CD4-positive, CD25-positive, alpha-beta regulatory T cell (primary cell): ENCODE results near the gene AUTS2. TPM values are rescaled to one million over a fixed set of nuclear protein-coding genes. Genes with fewer than 3 reads are reported as not detected.
A peak's percentile ranks its signal among the peaks of the same experiment; 100 is the strongest.

Experiments
- ATAC-seq, 2 donors: fragments of 150-1000 bp; cut with Tn5 transposase; one replicate each; pipeline ENCODE4 v1.10.0; 2021; ENCODE audit warnings: low read depth in 2 of 2, moderate number of reproducible peaks in 2 of 2, moderate library complexity in 1 of 2
- DNase-seq, 3 donors: peaks; one replicate each; pipeline versions ENCODE4 v3.0.0 to v3.0.0-alpha.2; 2012 to 2022; ENCODE audit warnings: mixed read lengths in 1 of 3
- H3K27ac ChIP-seq: one replicate; pipeline ENCODE4 v1.7.0; 2013; ENCODE audit warnings: mild to moderate bottlenecking, low read length; ENCODE audit not compliant: insufficient read depth, poor library complexity, severe bottlenecking
- H3K27me3 ChIP-seq: one replicate; pipeline ENCODE4 v1.7.0; 2013; ENCODE audit warnings: low read length; ENCODE audit not compliant: control insufficient read depth, insufficient read depth
- H3K36me3 ChIP-seq: one replicate; pipeline ENCODE4 v1.7.0; 2013; ENCODE audit warnings: mild to moderate bottlenecking, low read length, moderate library complexity; ENCODE audit not compliant: control insufficient read depth, insufficient read depth
- H3K4me1 ChIP-seq: 2 replicates; pipeline ENCODE4 v1.7.0; 2013; ENCODE audit warnings: mild to moderate bottlenecking, low read length; ENCODE audit not compliant: insufficient read depth, control insufficient read depth, poor library complexity, severe bottlenecking
- H3K4me3 ChIP-seq: one replicate; pipeline ENCODE4 v1.7.0; 2013; ENCODE audit warnings: low read depth, mild to moderate bottlenecking, low read length, moderate library complexity
- H3K9me3 ChIP-seq, 2 experiments: 1 replicate in 1 of 2; 2 replicates in 1 of 2; pipeline ENCODE4 v1.7.0; 2013; ENCODE audit warnings: low read length in 2 of 2, mild to moderate bottlenecking in 1 of 2, moderate library complexity in 1 of 2; ENCODE audit not compliant: control insufficient read depth in 2 of 2
- H3K27ac Mint-ChIP-seq, 3 donors: one replicate each; pipeline ENCODE4 v1.8.0; 2020 to 2022; ENCODE audit warnings: mild to moderate bottlenecking in 3 of 3, mixed read lengths in 3 of 3, moderate library complexity in 2 of 3
- H3K27me3 Mint-ChIP-seq: one replicate; pipeline ENCODE4 v1.8.0; 2022; ENCODE audit warnings: mild to moderate bottlenecking, mixed read lengths
- H3K36me3 Mint-ChIP-seq: one replicate; pipeline ENCODE4 v1.8.0; 2020; ENCODE audit warnings: mixed read lengths
- H3K4me1 Mint-ChIP-seq, 4 donors: one replicate each; pipeline ENCODE4 v1.8.0; 2020 to 2022; ENCODE audit warnings: mixed read lengths in 4 of 4, mild to moderate bottlenecking in 1 of 4
- H3K4me3 Mint-ChIP-seq, 4 donors: one replicate each; pipeline ENCODE4 v1.8.0; 2020 to 2022; ENCODE audit warnings: mild to moderate bottlenecking in 4 of 4, mixed read lengths in 4 of 4, moderate library complexity in 3 of 4
- H3K9me3 Mint-ChIP-seq, 7 donors: one replicate each; pipeline ENCODE4 v1.8.0; 2020 to 2022; ENCODE audit warnings: mixed read lengths in 7 of 7, mild to moderate bottlenecking in 3 of 7, moderate library complexity in 2 of 7
- polyA plus RNA-seq, 4 donors: library from polyadenylated mRNA; unstranded; fragments of 300-500 nt; fragmentation: Illumina TruSeq; gene quantifications; one replicate each; pipeline ENCODE4 v1.2.3, GENCODE V29; 2021
- total RNA-seq: library from RNA; stranded (reverse); gene quantifications from one replicate; pipeline ENCODE4 v1.2.3, GENCODE V29; 2022

AUTS2 gene
- total and polyA plus RNA-seq, 5 donors from 2014 or later = 0.47 to 32.4 (median 0.74) TPM

DNA sequence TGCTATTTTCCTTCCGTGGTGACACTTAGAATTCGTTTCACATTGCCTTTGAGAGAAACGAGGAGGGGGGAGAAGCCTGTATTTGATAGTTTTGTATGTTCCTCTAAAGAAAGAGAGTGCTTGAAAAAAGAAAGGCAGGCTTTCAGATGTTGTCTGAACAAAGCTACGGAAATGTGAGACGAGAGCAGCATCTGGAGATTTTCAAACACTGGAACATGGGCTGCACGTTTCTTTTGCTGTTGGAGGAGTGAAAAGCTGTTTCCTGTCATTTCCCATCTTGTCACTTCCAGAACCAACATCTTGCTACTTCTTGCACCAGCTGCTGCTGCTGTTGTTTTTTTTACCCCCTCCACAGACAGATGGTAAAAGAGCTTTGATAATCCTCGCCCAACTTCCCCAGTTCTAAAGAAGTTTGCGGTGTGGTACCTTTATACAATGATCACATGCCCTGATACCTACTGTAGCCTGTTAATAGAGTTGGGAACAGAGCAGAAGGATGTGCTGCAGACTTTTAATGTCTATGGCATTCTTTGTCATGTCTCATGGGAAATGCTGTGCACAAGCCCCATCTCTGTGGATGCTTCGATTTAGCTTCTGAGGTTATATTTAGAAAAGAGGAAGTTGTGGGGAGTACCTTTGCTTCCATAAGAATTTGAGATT lies 408.1 kb downstream of the AUTS2 start:
- H3K4me1 Mint-ChIP-seq = peaks cover 0 to 9% (median 4%) of the 10 kb centered on the region in 4 donors
- H3K36me3 Mint-ChIP-seq = no peaks in the 10 kb centered on the region
- no peak overlapping the region for H3K4me3 ChIP-seq
- peaks cover 6% of the 10 kb centered on the region for H3K4me1 ChIP-seq
- H3K27ac Mint-ChIP-seq = no peak overlapping the region
- DNase-seq (no peak), ATAC-seq (no peak)
- peak overlapping the region in 1 of 4 donors; percentile 25 for H3K4me3 Mint-ChIP-seq
- H3K9me3 Mint-ChIP-seq = peaks cover 0 to 3% (median 0%) of the 10 kb centered on the region in 7 donors
- H3K9me3 ChIP-seq = no peaks in the 10 kb centered on the region
- no peak overlapping the region for H3K27ac ChIP-seq
- no peaks in the 10 kb centered on the region for H3K36me3 ChIP-seq
- no peaks in the 10 kb centered on the region for H3K27me3 ChIP-seq
- H3K27me3 Mint-ChIP-seq = peaks cover 4% of the 10 kb centered on the region

DNA sequence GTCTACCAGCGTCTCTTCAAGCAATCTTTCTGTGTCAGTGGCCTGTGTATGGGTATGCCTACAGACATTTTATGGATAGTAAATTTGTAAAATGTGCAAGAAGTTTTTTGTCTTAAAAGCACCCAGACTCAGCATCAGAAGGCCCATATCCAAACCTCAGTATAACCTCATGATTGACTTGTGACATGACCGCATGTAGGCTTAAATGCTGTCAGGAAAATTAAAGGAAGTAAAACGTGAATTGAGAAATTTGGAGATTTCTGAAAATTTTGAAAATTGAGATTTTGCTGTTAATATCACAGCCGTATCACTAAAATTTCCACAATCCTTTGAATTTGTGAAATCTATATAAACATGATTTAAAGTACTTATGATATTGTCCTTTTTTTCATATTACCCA lies 410.2 kb downstream of the AUTS2 start:
- Mint-ChIP-seq H3K27me3 (peaks cover 9% of the 10 kb centered on the region), H3K9me3 (peaks cover 0 to 3% (median 0%) of the 10 kb centered on the region in 7 donors), H3K4me1 (peaks cover 0 to 9% (median 4%) of the 10 kb centered on the region in 4 donors), H3K27ac (no peak overlapping the region), H3K36me3 (no peaks in the 10 kb centered on the region), H3K4me3 (no peak overlapping the region)
- H3K27ac ChIP-seq = no peak overlapping the region
- no peaks in the 10 kb centered on the region for H3K36me3 ChIP-seq
- H3K9me3 ChIP-seq = no peaks in the 10 kb centered on the region
- H3K4me1 ChIP-seq = peaks cover 6% of the 10 kb centered on the region
- no peak overlapping the region for H3K4me3 ChIP-seq
- H3K27me3 ChIP-seq = no peaks in the 10 kb centered on the region
- DNase-seq (no peak), ATAC-seq (no peak)

DNA sequence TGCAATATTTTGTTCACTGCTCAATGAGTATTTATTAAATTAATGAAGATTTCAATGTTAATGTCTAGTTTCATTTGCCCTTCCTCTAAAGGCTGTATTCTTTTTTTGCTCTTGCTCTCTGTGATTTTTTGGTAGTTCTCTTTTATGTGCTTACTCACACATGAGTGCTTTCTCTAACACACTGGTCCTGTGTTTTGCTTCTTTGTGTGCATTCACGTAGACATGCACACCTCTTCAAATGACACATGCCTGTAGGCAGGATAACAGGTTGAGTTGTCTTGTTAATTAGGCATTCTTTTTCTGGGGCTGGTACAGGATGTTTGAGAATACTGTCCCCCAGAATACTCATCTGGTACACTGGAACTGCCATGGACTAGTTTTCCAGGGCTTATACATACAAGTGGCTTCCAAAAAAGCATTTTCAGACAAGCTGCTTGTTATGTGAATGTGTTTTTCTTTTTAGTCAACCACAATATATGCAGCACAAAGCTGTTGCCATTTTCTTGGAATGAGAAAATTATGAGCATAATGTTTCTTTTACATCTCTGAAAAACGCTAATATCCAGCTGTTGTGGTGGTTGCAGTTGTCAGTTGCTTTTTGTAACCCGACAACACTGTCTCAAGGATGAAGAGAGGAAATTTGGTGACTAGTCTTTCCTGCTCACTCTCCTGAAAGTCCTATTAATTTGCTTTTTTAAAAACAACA lies 416.4 kb downstream of the AUTS2 start:
- Mint-ChIP-seq H3K4me1 (no peaks in the 10 kb centered on the region), H3K9me3 (peaks cover 0 to 3% (median 0%) of the 10 kb centered on the region in 7 donors), H3K36me3 (no peaks in the 10 kb centered on the region), H3K27me3 (peaks cover 11% of the 10 kb centered on the region), H3K4me3 (no peak overlapping the region), H3K27ac (no peak overlapping the region)
- Histone ChIP-seq H3K27ac (no peak overlapping the region), H3K9me3 (no peaks in the 10 kb centered on the region), H3K27me3 (no peaks in the 10 kb centered on the region), H3K4me3 (no peak overlapping the region), H3K36me3 (no peaks in the 10 kb centered on the region), H3K4me1 (no peaks in the 10 kb centered on the region)
- no peak for DNase-seq
- ATAC-seq = no peak

DNA sequence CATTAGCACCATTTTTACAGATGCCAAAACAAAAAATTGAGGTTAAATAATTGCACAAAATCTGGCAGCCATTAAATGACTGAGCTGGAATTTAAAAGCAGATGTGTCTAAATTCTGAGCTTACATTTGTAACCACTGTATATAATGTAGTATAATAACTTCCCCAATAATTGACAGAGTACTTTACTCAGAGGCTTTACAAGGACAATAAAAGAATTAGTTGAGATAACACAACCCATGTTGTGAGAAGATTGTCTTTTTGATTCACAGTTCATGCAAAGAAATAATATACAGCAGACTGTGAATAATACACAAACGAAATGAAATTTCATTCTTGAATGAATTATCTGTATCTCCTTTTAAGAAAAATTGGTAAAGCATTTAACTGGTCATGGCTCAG lies 417.1 kb downstream of the AUTS2 start:
- H3K4me1 ChIP-seq = no peaks in the 10 kb centered on the region
- Mint-ChIP-seq H3K9me3 (peaks cover 0 to 3% (median 0%) of the 10 kb centered on the region in 7 donors), H3K27me3 (peaks cover 11% of the 10 kb centered on the region), H3K27ac (no peak overlapping the region), H3K4me3 (no peak overlapping the region), H3K36me3 (no peaks in the 10 kb centered on the region), H3K4me1 (no peaks in the 10 kb centered on the region)
- no peaks in the 10 kb centered on the region for H3K27me3 ChIP-seq
- H3K27ac ChIP-seq = no peak overlapping the region
- H3K4me3 ChIP-seq = no peak overlapping the region
- DNase-seq (no peak), ATAC-seq (no peak)
- H3K9me3 ChIP-seq = no peaks in the 10 kb centered on the region
- H3K36me3 ChIP-seq = no peaks in the 10 kb centered on the region

DNA sequence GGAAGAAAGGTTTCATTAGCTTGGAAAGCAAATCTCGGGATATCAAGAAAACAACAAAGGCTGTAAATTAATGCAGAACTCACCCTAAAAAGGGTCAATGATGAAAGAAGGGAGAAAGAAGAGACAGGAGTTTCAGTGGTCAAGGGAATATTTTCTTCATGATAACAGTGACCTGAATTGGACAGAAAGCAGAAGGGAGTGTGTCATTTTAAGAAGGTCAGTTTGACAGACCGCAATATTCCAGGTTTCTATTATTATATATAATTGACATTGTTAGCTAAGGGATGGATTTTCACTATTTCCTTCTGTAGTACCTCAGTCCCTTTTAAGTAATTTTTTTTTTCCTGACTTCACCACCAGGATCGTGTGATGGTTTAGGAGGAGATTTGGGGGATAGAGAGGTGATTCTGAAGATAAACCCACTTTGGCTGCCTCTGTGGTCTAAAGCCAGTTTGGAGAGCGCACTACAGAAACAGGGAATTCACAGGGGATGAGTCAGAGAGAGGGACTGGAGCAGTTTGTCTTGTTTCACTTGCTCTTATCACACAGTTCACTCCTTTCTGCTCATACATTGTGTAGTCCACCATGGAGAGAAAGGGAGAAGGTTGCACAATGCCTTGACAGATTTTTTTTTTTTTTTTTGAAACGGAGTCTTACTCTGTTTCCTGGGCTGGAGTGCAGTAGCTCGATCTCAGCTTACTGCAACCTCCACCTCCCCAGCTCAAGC lies 417.9 kb downstream of the AUTS2 start:
- H3K27ac ChIP-seq = no peak overlapping the region
- H3K27me3 Mint-ChIP-seq = peaks cover 11% of the 10 kb centered on the region
- ATAC-seq = no peak
- H3K9me3 ChIP-seq = no peaks in the 10 kb centered on the region
- H3K27me3 ChIP-seq = no peaks in the 10 kb centered on the region
- DNase-seq = no peak
- no peaks in the 10 kb centered on the region for H3K4me1 ChIP-seq
- H3K36me3 ChIP-seq = no peaks in the 10 kb centered on the region
- no peaks in the 10 kb centered on the region for H3K4me1 Mint-ChIP-seq
- H3K36me3 Mint-ChIP-seq = no peaks in the 10 kb centered on the region
- H3K27ac Mint-ChIP-seq = no peak overlapping the region
- peaks cover 0 to 2% (median 0%) of the 10 kb centered on the region in 7 donors for H3K9me3 Mint-ChIP-seq
- no peak overlapping the region for H3K4me3 ChIP-seq
- H3K4me3 Mint-ChIP-seq = no peak overlapping the region

DNA sequence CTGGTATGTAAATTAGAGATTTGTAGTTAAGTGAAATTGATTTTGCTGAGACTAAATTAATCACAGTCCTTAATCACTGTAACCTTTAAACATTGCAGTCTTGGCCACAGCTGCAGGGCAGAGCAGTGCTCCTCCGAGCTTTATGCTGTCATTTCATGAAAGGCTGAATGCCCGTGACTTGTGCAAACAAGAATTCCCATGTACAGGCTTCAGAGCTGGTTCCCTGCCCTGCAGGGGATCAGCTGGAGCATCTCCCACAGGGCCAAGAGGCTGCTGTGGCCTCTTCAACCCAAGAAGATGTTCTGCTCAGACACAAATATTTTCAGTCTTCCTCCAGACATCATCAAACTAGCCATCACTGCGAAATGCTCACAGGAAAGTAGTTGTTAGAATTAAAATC lies 419.1 kb downstream of the AUTS2 start:
- Mint-ChIP-seq H3K36me3 (no peaks in the 10 kb centered on the region), H3K27me3 (peaks cover 10% of the 10 kb centered on the region), H3K4me1 (no peaks in the 10 kb centered on the region), H3K9me3 (peaks cover 0 to 1% (median 0%) of the 10 kb centered on the region in 7 donors), H3K4me3 (no peak overlapping the region), H3K27ac (no peak overlapping the region)
- no peak overlapping the region for H3K4me3 ChIP-seq
- H3K4me1 ChIP-seq = no peaks in the 10 kb centered on the region
- no peaks in the 10 kb centered on the region for H3K27me3 ChIP-seq
- H3K27ac ChIP-seq = no peak overlapping the region
- no peaks in the 10 kb centered on the region for H3K36me3 ChIP-seq
- H3K9me3 ChIP-seq = no peaks in the 10 kb centered on the region
- no peak for ATAC-seq
- DNase-seq = no peak

DNA sequence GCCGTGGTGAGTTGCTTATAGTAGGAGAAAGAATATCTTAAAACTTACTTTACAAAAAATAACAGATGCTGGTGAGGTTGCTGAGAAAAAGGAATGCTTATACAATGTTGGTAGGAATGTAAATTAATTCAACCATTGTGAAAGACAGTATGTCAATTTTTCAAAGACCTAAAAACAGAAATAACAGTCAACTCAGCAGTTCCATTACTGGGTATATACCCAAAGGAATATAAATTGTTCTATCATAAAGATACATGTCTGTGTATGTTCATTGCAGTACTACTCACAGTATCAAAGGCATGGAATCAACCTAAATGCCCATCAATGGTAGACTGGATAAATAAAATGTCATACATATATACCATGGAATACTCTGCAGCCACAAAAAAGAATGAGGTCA lies 420.4 kb downstream of the AUTS2 start:
- no peak overlapping the region for H3K4me3 ChIP-seq
- Mint-ChIP-seq H3K36me3 (no peaks in the 10 kb centered on the region), H3K27me3 (peaks cover 6% of the 10 kb centered on the region), H3K4me3 (no peak overlapping the region), H3K9me3 (peaks cover 0 to 1% (median 0%) of the 10 kb centered on the region in 7 donors), H3K4me1 (no peaks in the 10 kb centered on the region), H3K27ac (no peak overlapping the region)
- DNase-seq (no peak), ATAC-seq (no peak)
- H3K27me3 ChIP-seq = no peaks in the 10 kb centered on the region
- no peaks in the 10 kb centered on the region for H3K9me3 ChIP-seq
- H3K36me3 ChIP-seq = no peaks in the 10 kb centered on the region
- no peak overlapping the region for H3K27ac ChIP-seq
- no peaks in the 10 kb centered on the region for H3K4me1 ChIP-seq
